M059J (cell line): Measurements from ENCODE around the gene SLC12A1. TPM values are rescaled to one million over a fixed set of nuclear protein-coding genes. Genes with fewer than 3 reads are reported as not detected.

Experiments
- total RNA-seq: library from RNA; depleted of rRNA; stranded (reverse); fragments of >200 nt; shearing (Covaris generic); gene quantifications from 2 replicates; pipeline ENCODE4 v1.2.3, GENCODE V29; 2014; rRNA removed

Gene SLC12A1
- total RNA-seq, 1 experiment from 2014 or later = 0.05 TPM

Other genes starting within 250 kb of the SLC12A1 start
- gene SLC24A5, start 85.3 kb upstream of the SLC12A1 start, total RNA-seq = not detected in 2 replicates
- 13.6 and 17.5 TPM in 2 replicates for gene MYEF2, start 28.0 kb upstream of the SLC12A1 start, total RNA-seq
- 0.20 TPM in 1 of 2 replicates, not detected in the other for gene CTXN2, start 14.6 kb upstream of the SLC12A1 start, total RNA-seq
- gene DUT, start 125.1 kb downstream of the SLC12A1 start, total RNA-seq = 80.2 and 86.7 TPM in 2 replicates